ENCODE measurements around the gene TCIRG1. TPM values are rescaled to one million over a fixed set of nuclear protein-coding genes. Genes with fewer than 3 reads are reported as not detected.
A peak's percentile ranks its signal among the peaks of the same experiment; 100 is the strongest.

TCIRG1 gene
- total RNA-seq, 2 experiments from 2014 or later, result 199 to 201 TPM

DNA sequence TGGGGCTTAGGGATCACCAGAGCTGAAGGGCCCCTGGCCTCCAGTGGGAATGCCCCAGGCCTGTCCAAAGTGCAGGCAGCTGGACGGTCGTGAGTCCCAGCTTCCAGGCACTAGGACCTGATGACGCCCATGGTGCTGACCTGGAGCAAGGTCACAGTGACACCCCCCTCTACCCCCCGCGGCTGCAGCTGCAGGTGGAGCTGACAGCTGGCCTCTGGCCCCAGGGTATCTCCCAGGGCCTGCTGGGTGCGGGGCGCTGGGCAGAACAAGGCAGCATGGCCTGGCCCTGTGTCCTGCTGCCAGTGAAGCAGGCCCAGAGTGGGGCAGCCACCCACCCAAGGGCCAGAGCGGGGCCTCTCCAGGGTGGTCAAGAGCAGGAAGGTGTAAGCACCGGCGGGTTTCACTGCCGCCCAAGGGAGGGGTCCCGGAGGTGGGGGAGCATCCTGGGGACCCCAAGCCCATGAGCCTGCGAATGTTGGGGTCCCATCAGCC, 553 bp upstream of the TCIRG1 start:
- H3K27ac ChIP-seq (ENCODE audit: low read depth, low read length, poor library complexity, severe bottlenecking), result peak overlapping the region; percentile 79
- peaks cover 21% of the 10 kb centered on the region; the same call in 1 of the 2 replicates for H3K79me2 ChIP-seq (ENCODE audit: insufficient read depth, low read depth, low read length)
- ChIA-PET CTCF (ENCODE audit: unreplicated experiment) (interaction anchor here (0.5 kb wide), 1 partner anchor 28 kb away, joined by 5 read pairs; the partner anchor contains the start of gene ALDH3B1), POLR2A (interaction anchor here (0.6 to 1.2 kb wide), 4 partner anchors 8 to 557 kb away, joined by 3 to 5 read pairs (median 4); partner anchors contain the start of gene NDUFS8)
- peaks cover 37% of the 10 kb centered on the region for H3K36me3 ChIP-seq (ENCODE audit: insufficient read depth, low read length)
- intact Hi-C loops (cut with micrococcal nuclease; ENCODE audit: unreplicated experiment), result loop anchor here (2.0 kb wide), 1 partner anchor 83 kb away; the partner anchor contains the start of gene CHKA
- TF ChIP-seq, protein P1, sequence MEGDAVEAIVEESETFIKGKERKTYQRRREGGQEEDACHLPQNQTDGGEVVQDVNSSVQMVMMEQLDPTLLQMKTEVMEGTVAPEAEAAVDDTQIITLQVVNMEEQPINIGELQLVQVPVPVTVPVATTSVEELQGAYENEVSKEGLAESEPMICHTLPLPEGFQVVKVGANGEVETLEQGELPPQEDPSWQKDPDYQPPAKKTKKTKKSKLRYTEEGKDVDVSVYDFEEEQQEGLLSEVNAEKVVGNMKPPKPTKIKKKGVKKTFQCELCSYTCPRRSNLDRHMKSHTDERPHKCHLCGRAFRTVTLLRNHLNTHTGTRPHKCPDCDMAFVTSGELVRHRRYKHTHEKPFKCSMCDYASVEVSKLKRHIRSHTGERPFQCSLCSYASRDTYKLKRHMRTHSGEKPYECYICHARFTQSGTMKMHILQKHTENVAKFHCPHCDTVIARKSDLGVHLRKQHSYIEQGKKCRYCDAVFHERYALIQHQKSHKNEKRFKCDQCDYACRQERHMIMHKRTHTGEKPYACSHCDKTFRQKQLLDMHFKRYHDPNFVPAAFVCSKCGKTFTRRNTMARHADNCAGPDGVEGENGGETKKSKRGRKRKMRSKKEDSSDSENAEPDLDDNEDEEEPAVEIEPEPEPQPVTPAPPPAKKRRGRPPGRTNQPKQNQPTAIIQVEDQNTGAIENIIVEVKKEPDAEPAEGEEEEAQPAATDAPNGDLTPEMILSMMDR (conservative IDR thresholded peaks at IDR 0.05; ENCODE audit: low read length), result no peak
- no peak for TF ChIP-seq EZH2phosphoT487 (IDR thresholded peaks at IDR 0.05; ENCODE audit: borderline replicate concordance, low read depth, low read length)
- H3K4me3 ChIP-seq (ENCODE audit: low read depth, low read length, poor library complexity, severe bottlenecking), result peak overlapping the region; percentile 79
- DNase-seq (ENCODE audit: low spot score), result peak; percentile 27
- BruUV-seq (replicated peaks), result no TSS peak
- peaks cover 30% of the 10 kb centered on the region for H3K4me1 ChIP-seq (ENCODE audit: insufficient read depth, low read length, poor library complexity, severe bottlenecking)
- peak overlapping the region; percentile 42; the same call in 1 of the 2 replicates for H2AFZ ChIP-seq (ENCODE audit: low read length)
- no peaks in the 10 kb centered on the region for H3K9me2 ChIP-seq (ENCODE audit: insufficient read depth, low read length)
- H3K9me3 ChIP-seq (ENCODE audit: low read length), result no peaks in the 10 kb centered on the region
- H3K4me2 ChIP-seq (ENCODE audit: low read length), result peak overlapping the region; percentile 97
- H4K20me1 ChIP-seq (ENCODE audit: insufficient read depth, low read length), result no peaks in the 10 kb centered on the region

DNA sequence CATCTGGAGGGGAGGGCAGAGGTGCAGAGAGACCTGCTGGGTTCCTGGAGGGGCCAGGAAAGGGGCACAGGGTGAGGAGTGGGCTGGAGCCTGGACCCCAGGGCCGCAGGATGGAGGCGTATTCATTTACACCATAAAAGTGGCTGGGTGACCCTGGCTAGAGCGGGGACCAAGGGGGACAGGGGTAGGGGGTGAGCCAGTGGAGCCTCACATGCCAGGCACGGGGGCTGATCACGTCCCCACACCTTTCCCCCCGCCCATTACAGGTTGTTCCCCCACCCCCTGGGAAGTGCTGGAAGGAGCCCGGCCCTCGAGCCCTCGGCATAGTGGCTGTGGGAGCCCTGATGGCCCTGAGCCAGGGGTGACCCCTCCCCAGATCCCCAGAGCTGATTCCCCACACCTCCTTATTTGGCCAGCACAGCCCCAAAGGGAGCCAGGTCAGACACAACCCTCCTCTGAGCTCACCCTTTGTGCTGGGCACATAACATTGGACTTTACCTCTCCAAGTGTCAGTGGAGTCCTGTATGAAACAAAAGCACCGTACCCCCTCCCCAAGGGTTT, 781 bp downstream of the TCIRG1 start:
- BruUV-seq (replicated peaks), result no TSS peak
- peak; percentile 20 for DNase-seq (ENCODE audit: low spot score)
- Histone ChIP-seq H3K4me1 (ENCODE audit: insufficient read depth, low read length, poor library complexity, severe bottlenecking) (peaks cover 30% of the 10 kb centered on the region), H3K4me2 (ENCODE audit: low read length) (peak overlapping the region; percentile 97), H3K27ac (ENCODE audit: low read depth, low read length, poor library complexity, severe bottlenecking) (peak overlapping the region; percentile 79), H3K9me2 (ENCODE audit: insufficient read depth, low read length) (no peaks in the 10 kb centered on the region), H3K4me3 (ENCODE audit: low read depth, low read length, poor library complexity, severe bottlenecking) (peak overlapping the region; percentile 79), H3K79me2 (ENCODE audit: insufficient read depth, low read depth, low read length) (peaks cover 21% of the 10 kb centered on the region; the same call in 1 of the 2 replicates), H3K36me3 (ENCODE audit: insufficient read depth, low read length) (peaks cover 37% of the 10 kb centered on the region), H3K9me3 (ENCODE audit: low read length) (no peaks in the 10 kb centered on the region), H4K20me1 (ENCODE audit: insufficient read depth, low read length) (no peaks in the 10 kb centered on the region), H2AFZ (ENCODE audit: low read length) (peak overlapping the region; percentile 39; the same call in 1 of the 2 replicates)
- CTCF ChIA-PET (ENCODE audit: unreplicated experiment), result no interaction called here
- intact Hi-C loops (cut with micrococcal nuclease; ENCODE audit: unreplicated experiment), result loop anchor here (1.0 to 2.0 kb wide), 3 partner anchors 30 to 81 kb away; partner anchors contain the start of gene CHKA
- POLR2A ChIA-PET, result interaction anchor here (1.1 to 1.5 kb wide), 3 partner anchors 9 to 79 kb away, joined by 3 to 5 read pairs (median 5); partner anchors contain the start of gene NDUFS8
- TF ChIP-seq, protein P1 (conservative IDR thresholded peaks at IDR 0.05; ENCODE audit: low read length), result no peak

All from OCI-LY7 (cell line).